Iris pigment epithelial cell (primary cell): ENCODE results near the gene TMEM14A.

ENCODE experiments used
- DNase-seq: peaks from one replicate; pipeline ENCODE4 v3.0.0-alpha.2; 2011; ENCODE audit warnings: low read depth

The TMEM14A gene

DNA sequence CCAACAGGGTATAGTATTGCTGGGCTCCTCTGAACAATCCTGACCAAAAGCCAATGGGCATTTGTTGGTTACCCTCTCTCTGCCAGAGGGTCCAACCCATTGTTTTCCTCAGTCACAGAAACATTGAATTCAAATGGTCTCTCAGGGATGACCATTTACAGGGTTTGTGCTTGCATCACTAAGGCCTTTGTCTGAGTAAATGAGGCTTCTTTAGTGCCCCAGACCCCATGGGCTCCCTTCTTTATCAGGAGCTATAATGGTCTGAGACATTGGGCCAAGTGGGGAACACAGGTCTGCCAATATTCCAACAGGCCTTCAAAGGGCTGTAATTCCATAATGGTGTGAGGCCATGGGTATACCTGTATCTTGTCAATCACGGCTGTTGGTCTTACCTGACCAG lies 65.2 kb downstream of the TMEM14A start:
- DNase-seq, result no peak
